Parathyroid adenoma (tissue), 2 donors: ENCODE results near the gene TOR1AIP1.

Experiments used
- H2AFZ ChIP-seq: fragments of 300-600 bp; sonication (generic); one replicate; pipeline ENCODE4 v1.7.0; 2017; ENCODE audit warnings: antibody characterized with exemption, mild to moderate bottlenecking
- H3K27ac ChIP-seq: fragments of 300-600 bp; sonication (generic); one replicate; pipeline ENCODE4 v1.7.0; 2017
- H3K27me3 ChIP-seq: fragments of 300-600 bp; sonication (generic); one replicate; pipeline ENCODE4 v1.7.0; 2017; ENCODE audit warnings: low read length; ENCODE audit not compliant: control insufficient read depth, insufficient read depth
- H3K36me3 ChIP-seq: fragments of 300-600 bp; sonication (generic); one replicate; pipeline ENCODE4 v1.7.0; 2017; ENCODE audit warnings: low read length; ENCODE audit not compliant: control insufficient read depth, insufficient read depth
- H3K4me1 ChIP-seq: fragments of 300-600 bp; sonication (generic); one replicate; pipeline ENCODE4 v1.7.0; 2017; ENCODE audit warnings: control low read depth
- H3K4me2 ChIP-seq: fragments of 300-600 bp; sonication (generic); one replicate; pipeline ENCODE4 v1.7.0; 2017; ENCODE audit warnings: low read length
- H3K4me3 ChIP-seq: fragments of 300-600 bp; sonication (generic); one replicate; pipeline ENCODE4 v1.7.0; 2017; ENCODE audit warnings: low read depth, low read length
- H3K79me2 ChIP-seq: fragments of 300-600 bp; sonication (generic); one replicate; pipeline ENCODE4 v1.7.0; 2017; ENCODE audit warnings: control low read depth
- H3K9ac ChIP-seq: fragments of 300-600 bp; sonication (generic); one replicate; pipeline ENCODE4 v1.7.0; 2017; ENCODE audit warnings: mild to moderate bottlenecking
- H3K9me3 ChIP-seq: fragments of 300-600 bp; sonication (generic); one replicate; pipeline ENCODE4 v1.7.0; 2017; ENCODE audit warnings: low read length; ENCODE audit not compliant: control insufficient read depth
- TF ChIP-seq, protein P1 (sequence below): fragments of 300-600 bp; sonication (generic); IDR thresholded peaks from one replicate; pipeline ENCODE4 v1.7.0; 2017; ENCODE audit warnings: antibody characterized with exemption, mild to moderate bottlenecking
- donor health status: primary hyperparathyroidism.

TOR1AIP1 gene

DNA sequence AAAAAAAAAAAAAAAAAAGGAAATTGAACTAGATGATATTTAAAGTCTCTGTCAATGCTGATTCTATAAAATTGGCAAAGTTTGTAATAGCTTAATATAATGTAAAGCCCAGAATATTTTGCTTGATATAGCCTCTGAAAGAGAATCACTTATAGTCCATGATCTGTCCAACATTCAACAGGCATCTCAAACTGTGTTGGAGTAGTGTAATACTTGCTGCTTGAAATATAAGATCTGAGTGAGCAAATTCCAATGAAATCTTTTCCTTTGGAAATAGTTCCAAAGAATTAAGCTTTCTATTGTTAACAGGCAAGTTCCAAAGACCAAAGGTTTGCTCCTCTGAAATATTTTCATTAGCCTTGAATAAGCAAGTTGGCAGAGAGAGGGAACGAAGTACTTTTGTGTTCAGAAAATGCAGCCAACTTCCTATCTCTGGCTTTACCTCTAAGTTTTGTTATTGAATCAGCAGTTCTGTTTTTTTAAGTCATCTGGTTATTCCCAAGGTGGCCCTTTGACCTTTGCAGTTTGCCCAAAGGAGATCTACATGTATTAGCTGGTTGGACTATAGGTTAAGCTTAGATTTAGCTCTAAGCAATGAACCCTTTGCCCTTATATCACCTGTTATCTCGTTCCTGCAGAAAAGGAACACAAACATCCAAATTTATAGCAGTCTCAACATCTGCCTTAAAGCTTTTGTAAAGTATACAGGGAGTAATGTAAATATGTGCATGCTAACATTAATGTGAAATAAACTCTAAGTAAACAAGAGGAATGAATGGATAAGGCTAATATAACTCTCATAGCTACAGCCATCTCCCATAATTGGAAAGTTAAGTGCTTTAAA lies 48.1 kb downstream of the TOR1AIP1 start:
- TF ChIP-seq, protein P1, sequence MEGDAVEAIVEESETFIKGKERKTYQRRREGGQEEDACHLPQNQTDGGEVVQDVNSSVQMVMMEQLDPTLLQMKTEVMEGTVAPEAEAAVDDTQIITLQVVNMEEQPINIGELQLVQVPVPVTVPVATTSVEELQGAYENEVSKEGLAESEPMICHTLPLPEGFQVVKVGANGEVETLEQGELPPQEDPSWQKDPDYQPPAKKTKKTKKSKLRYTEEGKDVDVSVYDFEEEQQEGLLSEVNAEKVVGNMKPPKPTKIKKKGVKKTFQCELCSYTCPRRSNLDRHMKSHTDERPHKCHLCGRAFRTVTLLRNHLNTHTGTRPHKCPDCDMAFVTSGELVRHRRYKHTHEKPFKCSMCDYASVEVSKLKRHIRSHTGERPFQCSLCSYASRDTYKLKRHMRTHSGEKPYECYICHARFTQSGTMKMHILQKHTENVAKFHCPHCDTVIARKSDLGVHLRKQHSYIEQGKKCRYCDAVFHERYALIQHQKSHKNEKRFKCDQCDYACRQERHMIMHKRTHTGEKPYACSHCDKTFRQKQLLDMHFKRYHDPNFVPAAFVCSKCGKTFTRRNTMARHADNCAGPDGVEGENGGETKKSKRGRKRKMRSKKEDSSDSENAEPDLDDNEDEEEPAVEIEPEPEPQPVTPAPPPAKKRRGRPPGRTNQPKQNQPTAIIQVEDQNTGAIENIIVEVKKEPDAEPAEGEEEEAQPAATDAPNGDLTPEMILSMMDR: no peak
- Histone ChIP-seq H3K4me2 (peak overlapping the region; percentile 6), H3K9ac (no peak overlapping the region), H3K36me3 (no peaks in the 10 kb centered on the region), H3K4me1 (no peaks in the 10 kb centered on the region), H3K4me3 (no peak overlapping the region), H3K27me3 (no peaks in the 10 kb centered on the region), H2AFZ (no peak overlapping the region), H3K79me2 (no peaks in the 10 kb centered on the region), H3K9me3 (no peaks in the 10 kb centered on the region), H3K27ac (no peak overlapping the region)

DNA sequence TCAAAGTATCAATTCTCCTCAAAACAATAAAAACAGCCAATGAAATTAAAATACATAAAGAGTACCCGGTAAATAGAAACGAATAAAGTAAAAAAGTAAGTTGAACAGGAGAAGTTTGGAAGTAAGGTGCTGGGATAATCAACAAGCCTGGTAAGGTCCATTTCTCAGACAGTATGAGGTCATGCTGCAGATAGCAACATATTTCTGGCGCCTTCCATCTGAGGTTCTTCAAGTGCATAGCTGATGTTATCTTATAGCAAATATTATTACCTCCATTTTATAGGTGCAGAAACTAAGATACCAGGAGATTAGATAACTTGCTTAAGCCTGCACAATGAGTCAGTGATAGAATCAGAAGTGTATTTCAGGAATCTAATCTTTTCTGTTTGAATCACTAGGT lies 48.8 kb downstream of the TOR1AIP1 start:
- Histone ChIP-seq H3K27ac (no peak overlapping the region), H3K36me3 (no peaks in the 10 kb centered on the region), H3K79me2 (no peaks in the 10 kb centered on the region), H3K9ac (no peak overlapping the region), H3K4me3 (no peak overlapping the region), H3K4me1 (no peaks in the 10 kb centered on the region), H3K9me3 (no peaks in the 10 kb centered on the region), H2AFZ (no peak overlapping the region), H3K27me3 (no peaks in the 10 kb centered on the region), H3K4me2 (no peak overlapping the region)
- TF ChIP-seq, protein P1: no peak

DNA sequence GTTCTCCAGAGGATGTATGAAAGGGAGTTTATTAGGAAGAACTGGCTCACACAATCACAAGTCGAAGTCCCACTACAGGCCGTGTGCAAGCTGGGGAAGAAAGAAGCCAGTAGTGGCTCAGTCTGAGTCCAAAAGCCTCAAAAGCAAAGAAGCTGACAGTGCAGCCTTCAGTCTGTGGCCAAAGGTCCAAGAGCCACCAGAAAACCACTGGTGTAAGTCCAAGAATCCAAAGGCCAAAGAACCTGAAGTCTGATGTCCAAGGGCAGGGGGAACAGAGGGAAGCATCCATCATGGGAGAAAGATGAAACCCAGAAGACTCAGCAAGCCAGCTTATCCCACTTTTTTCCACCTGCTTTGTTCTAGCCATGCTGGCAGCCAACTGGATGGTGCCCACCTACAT lies 51.1 kb downstream of the TOR1AIP1 start:
- TF ChIP-seq, protein P1: no peak
- Histone ChIP-seq H3K27me3 (no peaks in the 10 kb centered on the region), H3K9me3 (no peaks in the 10 kb centered on the region), H3K4me3 (no peak overlapping the region), H2AFZ (no peak overlapping the region), H3K36me3 (no peaks in the 10 kb centered on the region), H3K4me1 (no peaks in the 10 kb centered on the region), H3K27ac (no peak overlapping the region), H3K4me2 (no peak overlapping the region), H3K9ac (no peak overlapping the region), H3K79me2 (no peaks in the 10 kb centered on the region)

DNA sequence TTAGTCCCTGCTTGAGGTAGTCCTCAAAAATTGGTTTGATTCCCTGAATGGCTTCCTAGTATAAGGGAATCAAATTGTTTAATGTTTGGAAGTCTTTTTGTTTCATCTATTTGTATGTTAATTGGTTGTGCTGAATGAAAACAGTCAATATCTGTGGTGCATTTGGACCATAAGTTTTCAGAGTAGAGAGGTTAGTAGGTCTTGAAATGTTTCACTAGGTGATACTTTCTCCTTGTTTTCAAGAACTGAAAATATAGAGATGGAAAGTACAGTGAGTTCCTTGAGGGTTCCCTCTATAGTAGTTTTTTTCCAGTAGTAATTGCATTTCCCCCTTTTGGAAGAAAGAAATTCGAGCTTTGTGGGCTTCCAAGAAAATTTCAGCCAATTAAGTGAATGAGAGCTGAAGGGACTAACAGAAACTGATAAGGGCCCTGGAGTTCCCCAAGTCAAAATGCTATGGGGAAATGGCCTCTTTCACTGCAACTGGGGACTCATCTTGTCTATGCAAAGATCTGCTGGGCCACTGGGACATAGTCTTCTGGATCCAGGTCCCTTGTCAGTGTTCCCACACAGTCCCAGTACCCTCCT lies 53.9 kb downstream of the TOR1AIP1 start:
- H3K36me3 ChIP-seq: no peaks in the 10 kb centered on the region
- no peak overlapping the region for H2AFZ ChIP-seq
- no peaks in the 10 kb centered on the region for H3K4me1 ChIP-seq
- no peak overlapping the region for H3K9ac ChIP-seq
- TF ChIP-seq, protein P1: no peak
- no peaks in the 10 kb centered on the region for H3K79me2 ChIP-seq
- no peaks in the 10 kb centered on the region for H3K27me3 ChIP-seq
- H3K27ac ChIP-seq: no peak overlapping the region
- no peak overlapping the region for H3K4me3 ChIP-seq
- H3K4me2 ChIP-seq: no peak overlapping the region
- H3K9me3 ChIP-seq: no peaks in the 10 kb centered on the region
